ENCODE results near the gene TRIP12.

- no peak for TF ChIP-seq CTCF (IDR thresholded peaks at IDR 0.05; ENCODE audit: low read depth, low read length)
- no peak for TF ChIP-seq EZH2phosphoT487 (IDR thresholded peaks at IDR 0.05; ENCODE audit: low read depth)
Observed at GRCh38 chr2:229832510-229832898, 89.3 kb downstream of the TRIP12 start.

All from OCI-LY3 (cell line).